Stromal cell of bone marrow (primary cell): ENCODE results near the gene ARHGAP26.
"Not testable (repeated sequence)": the region's sequence is repeated elsewhere in the genome, so short reads cannot be mapped to it uniquely, and the experiment has no call there.

Experiments used
- DNase-seq: peaks from one replicate; pipeline ENCODE4 v3.0.0-alpha.2; 2012; ENCODE audit warnings: low read depth

Gene ARHGAP26

DNA sequence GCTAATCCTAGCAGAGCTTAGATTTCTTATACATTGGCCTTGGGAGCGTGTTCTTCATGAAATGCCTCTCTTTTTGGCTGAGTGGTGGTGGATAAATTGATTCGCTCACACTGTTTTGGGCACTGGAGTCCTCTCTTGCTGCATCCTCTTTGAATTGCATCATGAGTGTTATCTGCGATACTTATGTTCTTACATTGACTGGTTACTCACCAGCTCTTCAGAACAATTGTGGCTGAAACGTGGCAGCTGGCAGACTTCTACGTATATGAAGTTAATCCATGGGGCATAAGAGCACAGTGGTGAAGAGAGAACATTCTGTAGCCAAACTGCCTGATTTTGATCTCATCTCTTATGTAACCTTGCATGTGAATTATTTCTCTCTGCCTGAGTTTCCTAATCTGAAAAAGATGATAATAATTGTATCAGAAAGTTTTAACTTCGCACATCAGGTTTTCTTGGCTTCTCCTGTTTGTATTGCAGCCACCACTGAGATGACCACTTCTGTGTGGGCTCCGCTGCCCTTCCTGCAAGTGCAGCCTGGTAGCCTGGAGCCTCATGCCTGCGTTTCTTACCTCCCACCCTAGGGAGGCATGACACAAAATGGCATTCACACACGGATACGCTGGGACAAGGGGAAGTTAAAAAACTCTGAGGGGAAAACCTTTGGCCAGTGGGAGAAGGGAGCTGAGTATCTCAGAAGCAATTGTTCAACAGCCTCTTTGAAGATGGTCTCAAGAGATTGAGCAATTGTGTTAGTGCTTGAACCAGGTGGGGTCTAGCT is 295.2 kb downstream of the ARHGAP26 start:
- no peak for DNase-seq

DNA sequence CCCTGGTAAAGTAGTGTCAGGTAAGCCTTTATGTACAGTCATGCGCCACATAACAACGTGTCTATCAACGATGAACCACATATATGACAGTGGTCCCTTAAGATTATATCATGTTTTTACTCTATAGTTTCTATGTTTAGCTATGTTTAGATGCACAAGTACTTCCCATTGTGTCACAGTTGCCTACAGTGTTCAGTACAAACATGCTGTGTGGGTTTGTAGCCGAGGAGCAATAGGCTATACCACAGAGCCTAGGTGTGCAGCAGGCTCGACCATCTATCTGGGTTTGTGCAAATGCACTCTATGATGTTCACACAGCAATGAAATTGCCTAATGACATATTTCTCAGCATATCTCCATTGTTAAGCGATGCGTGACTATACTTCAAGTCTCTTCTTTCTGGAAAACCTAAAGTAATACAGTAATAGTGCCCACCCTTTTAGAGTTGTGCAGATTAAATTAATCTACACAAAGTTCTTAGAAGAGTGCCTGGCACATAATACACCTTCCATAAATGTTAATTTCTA is 295.9 kb downstream of the ARHGAP26 start:
- DNase-seq, result no peak

DNA sequence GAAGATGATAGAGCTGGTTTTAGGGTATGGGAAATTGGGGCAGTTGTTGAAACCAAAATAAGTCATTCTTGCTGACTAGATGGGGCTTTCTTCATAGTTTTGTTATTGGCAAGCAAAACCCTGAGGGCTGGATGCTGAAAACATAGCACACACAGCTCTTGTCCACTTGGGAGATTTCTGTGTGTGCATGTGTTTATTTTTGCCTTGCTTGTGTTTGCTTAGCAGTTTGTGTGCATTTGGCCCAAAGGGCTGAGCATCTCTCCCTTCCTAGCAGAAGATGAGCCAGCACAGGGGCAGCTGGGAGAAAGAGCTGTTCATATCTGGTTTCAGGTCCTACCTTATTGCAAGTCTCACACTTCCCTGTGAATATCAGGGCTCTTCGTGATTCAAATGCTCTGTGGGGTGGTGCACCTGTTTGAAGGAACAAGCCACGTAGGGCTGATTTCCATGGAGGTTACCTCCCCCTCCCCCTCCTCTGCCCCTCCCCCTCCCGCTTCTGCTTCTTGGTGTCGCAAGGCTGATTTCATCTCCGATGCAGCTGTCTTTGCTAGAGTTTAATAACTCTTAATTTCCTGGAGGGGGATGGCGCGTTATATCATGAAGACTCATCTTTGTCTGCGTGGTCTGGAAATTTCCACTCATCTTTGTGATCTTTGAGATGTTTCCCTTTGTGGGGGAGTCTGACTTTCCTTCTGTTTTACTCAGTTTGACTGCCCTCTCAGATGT is 296.5 kb downstream of the ARHGAP26 start:
- no peak for DNase-seq

DNA sequence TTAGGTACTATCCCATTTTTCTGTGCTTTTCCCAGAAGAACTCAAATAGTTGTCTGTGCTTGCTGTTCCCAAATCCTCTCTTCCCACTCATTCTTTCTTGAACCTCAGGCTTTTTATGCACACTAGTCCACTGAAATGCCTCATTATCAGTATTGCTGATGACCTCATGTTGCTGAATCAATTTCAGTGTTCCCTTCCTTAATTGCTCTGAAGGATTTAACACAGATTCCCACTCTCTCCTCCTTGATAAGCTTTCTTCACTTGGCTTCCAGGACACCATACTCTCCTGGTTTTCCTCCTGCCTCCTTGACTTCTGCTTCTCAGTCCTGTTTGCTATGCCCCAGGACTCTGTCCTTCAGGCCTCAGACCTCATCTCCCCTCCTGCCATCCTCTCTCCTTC is 298.5 kb downstream of the ARHGAP26 start:
- DNase-seq, result no peak

DNA sequence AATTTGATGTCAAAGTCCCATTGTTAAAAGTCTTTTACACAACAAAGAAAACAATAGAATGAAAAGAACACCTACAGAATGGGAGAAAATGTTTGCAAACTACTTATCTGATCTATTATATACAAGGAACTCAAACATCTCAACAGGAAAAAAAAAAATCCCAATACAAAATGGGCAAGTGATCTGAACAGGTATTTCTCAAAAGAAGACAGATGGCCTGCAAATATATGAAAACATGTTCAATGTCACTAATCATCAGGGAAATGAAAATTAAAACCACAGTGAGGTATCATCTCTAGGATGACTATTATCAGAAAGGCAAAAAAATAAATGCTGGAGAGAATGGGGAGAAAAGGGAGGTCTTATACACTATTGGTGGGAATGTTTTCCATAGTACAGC is 301.8 kb downstream of the ARHGAP26 start:
- no peak for DNase-seq

DNA sequence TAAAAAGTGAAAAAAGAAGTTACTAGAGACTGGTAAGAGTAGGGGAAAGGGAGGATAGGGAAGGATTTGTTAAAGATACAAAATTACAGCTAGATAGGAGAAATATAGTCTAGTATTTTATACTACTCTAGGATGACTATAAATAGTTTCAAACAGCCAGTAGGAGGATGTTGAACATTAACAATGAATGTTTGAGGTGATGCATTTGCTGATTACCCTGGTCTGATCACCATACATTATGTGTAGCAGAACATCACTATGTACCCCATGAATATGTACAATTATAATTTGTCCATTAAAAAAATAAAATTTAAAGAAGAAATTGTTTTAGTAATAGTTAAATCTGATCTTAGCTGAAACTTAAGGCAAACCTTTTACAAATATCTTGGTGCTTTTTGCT is 302.6 kb downstream of the ARHGAP26 start:
- DNase-seq, result no peak

DNA sequence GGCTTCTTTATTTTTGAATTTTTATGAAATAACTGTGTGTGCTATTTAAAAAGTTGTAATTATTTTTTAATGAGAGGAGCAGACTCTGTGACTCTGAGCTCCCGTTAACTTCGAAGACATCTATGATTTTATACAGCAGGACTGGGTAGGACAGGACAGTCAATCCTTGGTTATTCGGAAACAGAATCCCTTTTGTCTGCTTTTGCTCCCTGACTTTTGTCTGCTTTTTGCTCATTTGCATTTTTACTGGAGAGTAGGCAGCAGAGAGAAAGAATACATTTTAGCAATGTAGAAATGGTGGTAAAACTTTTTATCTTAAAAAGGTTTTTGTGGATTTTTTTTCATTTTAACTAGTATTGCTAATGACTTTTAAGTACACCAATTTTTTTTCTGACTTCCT is 303.6 kb downstream of the ARHGAP26 start:
- no peak for DNase-seq

DNA sequence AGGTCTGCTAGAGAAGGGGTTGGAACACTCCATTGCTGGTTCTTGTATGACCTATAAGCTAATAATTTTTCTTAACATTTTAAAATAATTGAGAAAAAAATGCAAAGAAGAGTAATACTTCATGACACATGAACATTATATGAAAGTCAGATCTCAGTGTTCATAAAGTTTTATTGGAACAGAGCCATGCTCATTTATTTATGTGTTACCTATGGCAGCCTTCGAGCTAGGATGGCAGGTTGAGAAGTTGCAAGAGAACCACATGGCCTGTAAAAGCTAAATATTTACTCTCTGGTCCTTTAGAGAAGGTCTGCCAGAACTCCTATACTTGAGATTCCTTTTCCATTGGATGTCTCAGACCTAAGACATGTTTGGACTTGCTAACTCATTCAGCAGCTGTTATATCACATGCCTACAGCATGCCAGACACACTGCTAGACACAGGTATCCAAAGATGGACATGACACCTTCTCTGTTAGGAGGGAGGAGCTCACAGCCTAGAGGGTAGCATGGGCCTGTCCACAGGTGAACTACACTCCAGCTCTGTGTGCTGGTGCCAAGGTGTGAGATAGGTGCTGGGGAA is 304.3 kb downstream of the ARHGAP26 start:
- no peak for DNase-seq

DNA sequence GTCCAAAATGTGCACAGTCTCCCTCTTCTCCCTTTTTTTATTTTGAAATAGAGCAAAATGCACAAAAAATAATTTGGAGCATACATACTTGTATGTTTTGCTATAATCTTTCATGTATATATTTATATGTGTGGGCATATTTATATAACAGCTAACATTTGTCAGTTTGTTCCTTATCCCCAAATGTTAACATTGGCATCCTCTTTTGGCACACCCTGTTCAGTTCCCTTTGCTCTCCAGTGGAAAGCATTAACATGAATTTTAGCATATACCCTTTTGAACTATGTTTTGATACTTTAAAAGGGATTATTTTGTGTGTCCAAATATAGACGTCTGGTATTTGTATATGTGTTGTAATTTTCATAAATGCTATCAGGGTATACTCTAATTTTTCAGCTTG is 306.2 kb downstream of the ARHGAP26 start:
- no peak for DNase-seq

DNA sequence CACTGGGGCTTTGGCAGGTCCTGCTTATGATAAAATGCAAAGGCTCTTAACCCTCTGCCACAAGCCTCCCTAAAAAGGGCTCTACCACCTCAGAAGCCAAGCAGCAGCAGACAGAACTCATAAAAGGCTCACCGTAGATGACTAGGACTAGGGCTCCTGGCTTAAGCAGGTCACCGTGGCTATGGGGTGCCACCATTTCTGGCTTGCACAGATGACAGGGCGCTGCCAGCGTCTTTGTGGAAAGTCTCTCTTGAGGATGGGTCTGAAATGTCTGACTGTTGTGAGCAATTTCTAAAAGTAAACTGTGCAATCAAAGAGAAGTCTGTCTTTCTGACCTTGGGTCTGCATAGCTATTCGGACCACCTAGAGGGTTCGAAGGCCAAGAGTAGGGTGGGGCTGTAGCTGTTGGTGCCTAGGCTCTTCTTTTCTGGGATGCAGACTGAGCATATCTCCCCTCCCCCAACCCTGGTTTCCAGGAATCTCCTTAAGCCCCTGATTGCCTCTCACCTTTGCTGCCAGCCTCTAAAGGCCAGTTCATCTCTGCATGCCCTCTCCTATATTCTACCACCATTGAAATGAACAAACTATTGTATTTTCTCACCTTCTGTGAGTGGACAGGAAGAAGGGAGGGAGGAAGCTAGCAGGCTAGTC is 307.4 kb downstream of the ARHGAP26 start:
- DNase-seq, result no peak

DNA sequence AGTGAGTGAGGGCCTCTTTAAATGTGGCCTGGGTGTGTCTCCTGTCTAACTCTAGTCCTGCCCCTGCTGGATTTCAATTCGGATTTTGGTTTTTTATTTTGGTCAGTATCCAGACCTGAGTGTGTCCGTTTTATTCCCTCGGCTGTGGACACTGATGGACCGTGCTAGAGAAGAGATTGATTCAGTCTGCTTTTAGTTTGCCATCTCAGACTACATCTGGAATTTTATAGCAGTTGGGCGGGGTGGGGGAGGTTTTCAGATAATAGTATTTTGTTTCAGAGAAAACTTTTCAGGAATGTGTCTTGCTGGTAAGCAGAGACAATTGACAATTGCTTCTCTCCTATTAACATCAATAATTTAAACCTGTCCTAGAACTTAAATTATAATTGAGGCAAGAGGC is 308.1 kb downstream of the ARHGAP26 start:
- no peak for DNase-seq

DNA sequence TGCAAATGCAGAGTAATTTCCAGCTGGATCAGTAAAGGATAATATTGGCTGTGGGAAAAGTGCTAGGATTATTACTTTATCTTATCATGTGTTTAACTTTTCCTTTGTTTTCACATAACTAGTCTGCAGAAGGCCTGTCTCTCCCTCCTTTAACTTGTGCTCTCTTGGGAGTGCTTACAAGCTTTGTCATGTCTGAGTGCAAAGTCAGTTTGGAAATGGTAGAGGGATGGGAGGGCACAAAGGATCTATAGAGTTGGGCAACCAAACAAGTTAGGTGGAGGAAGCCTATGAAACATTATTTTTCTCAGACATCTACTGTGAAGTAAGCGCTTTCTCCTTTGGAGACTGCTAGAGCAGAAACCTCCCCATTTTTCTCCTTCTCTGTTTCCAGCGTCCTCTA is 308.8 kb downstream of the ARHGAP26 start:
- no peak for DNase-seq

DNA sequence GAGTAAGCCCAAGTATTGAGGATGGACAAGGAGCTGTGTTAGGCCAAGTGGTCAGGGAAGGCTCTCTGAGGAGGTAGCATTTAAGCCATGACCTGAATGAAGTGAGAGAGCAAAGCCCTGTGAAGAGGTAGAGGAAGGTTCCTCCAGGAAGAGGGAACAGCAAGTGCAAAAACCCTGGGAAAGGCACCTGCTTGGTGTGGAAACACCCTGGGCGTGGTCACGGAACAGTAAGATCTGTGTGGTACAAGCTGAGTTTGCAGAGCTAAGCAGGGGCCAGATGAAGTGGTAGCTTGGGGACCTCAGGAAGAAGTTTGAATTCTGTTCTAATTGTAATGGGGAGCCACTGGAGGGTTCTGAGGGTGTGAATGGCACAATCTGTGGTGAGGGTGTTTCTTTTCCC is 310.2 kb downstream of the ARHGAP26 start:
- DNase-seq, result no peak

DNA sequence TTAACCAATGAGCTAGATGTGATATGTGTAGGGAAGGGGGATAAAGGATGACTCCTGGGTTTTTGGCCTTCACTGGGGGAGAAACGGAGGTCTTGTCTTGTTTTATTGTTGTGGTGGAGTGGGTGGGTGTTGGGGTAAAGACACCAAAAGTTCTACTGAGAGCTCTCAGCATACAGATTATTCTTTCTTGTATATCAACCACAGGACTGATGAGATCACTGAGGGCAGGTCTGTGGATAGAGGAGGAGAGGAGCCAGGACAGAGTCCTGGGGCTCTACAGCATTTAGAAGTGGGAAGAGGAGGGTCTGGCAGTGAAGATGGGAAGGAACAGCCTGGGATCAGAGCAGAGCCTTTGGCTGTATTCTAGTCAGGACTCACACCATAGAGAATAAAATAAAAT is 310.8 kb downstream of the ARHGAP26 start:
- DNase-seq, result no peak

DNA sequence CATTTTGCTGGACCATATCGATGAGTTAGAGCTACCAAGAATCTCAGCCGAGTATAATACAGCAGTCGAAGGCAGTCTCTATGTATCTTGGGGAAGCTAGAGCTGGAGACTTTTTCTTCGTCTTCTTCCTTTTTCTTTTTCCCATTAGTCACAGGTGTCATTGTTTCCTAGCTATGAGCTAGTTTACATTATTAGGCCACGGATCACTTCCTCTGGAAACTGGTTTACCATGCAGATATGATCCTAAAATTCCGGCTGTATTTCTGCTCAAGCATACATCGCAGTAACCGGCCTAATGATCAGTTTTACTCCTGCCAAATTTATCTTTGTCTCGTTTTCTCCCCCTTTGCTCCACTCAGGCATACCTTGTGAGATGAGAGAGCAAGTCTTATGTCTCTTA is 312.8 kb downstream of the ARHGAP26 start:
- DNase-seq, result no peak

DNA sequence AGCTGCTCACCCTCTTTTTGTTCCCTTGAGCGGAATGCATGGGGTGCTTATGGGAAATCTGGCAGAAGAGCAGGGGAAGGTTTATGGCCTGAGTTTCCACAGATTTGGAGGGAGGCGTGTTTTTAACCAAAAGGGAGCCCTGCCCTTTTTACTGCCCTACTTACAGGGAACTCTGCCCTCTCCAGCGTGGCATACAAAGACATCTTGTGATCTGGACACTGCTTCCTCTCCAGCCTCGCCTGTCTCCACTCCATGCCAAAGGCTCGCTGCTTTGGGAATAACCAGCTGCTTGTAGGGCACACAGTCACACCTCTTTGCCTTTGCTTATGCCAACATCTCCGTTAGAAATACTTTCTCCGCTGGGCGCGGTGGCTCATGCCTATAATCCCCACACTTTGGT is 314.2 kb downstream of the ARHGAP26 start:
- DNase-seq, result no peak

DNA sequence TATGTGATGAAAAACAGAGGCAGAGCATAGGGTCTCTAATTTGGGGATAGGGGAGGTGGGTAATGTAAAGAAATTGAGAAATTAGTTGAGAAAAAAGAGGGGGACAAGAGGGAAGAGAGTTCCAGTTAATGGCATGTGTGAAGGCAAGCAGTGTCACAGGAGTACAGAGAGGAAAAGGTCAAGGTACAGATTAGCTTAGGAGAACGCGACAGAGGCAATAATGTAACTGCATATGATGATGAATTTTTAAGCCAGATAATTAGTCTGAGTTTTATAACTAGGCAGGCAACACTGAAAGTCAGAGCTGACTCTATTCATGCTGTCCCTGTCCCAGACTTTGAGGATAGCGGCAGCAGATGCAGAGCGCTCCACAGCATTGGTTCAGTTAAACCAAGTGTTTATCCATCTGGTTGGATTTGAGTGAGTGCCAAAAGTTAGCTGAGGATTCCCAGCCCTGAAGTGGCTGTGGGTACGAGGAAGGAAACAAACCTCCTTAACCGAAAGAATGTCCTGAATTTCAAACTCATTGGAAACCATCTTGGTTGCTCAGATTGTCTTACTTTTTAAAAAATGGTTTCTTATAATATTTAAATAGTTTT is 315.2 kb downstream of the ARHGAP26 start:
- no peak for DNase-seq

DNA sequence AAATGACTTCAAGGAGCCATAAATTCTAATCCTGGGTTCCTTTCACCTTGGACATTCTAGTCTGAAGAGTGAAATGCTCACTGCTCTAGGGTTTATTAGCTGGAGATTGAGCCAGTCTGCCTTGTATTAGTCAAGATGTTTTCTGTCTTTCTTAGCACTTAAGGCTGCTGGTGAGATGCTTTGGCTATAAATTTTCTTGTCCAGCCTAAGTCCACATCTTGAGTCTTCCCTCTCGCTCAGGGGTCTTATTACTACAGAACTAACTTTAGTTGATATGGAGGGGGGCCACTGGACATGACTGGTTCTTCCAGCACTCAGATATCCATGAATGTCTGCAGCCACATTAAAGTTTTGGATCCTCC is 316.4 kb downstream of the ARHGAP26 start:
- DNase-seq, result no peak

DNA sequence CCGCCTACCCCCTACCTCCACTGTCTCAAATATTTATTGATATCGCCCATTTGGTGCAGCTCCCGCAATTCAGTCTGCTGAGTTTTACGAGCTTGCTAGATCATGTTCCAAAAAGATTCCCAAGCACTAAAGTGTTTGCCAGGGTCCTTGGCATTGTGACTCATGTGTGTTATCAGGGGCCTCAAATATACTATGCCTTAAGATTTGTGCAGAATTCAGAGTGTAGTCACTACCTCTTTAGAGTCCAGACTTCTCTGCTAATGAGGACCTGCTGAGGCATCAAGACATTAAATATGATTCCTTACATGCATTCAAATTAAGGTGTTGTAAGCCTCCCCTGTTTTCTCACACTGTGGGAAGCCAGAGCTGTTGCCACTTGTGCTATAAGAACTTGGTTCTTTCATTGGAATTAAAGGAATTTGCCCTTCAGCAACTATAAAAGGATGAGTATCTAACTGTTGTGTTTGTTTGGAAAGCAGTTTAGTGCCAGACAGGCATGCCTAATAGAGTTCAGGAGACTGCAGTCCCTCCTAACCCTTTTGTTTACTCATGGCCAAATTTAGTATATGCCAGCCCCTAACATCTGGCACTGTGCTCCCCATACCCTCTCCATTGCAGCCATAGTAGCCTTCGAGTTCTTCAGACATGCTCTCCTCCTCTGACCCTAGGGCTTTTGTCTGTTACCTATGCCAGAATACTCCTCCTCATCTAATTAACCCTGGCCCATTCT is 316.9 kb downstream of the ARHGAP26 start:
- DNase-seq, result no peak

DNA sequence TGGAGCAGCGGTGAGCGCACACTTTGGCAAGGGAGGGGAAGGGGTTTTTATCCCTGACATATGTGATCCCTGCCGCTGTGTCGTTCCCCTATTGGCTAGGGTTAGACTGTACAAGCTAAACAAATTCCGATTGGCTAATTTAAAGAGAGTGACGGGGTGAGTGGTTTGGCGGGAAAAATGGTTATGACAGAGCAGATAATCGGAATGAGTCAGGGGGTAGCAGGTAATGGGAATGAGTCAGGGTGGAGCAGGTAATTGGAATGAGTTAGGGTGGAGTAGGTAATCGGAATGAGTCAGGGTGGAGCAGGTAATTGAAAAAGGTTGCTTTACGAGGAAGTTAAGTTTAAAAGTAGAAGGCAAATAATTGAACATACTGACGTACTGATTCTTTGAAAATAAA is 318.5 kb downstream of the ARHGAP26 start:
- not testable (repeated sequence) for DNase-seq

DNA sequence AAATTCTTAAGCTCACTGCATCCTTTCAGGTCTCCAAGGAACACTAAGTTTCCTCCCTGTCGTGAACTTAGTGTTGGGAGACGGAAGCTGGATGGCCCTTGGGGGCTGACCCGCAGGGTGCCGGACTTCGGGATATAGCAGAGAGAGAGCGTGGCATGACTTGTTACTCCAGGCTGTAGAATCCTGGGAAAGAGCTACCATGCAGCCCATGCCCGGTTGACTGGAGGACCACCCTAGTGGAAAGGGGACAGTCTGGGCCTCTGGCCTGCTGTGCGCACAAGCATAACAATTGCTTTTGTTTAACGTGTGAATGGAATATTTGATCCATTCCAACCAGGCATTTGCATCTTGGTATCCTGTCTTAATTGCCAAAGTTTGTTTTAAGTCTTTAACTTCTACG is 319.9 kb downstream of the ARHGAP26 start:
- not testable (repeated sequence) for DNase-seq
